GM12864 (cell line): Measurements from ENCODE around the gene TIRAP.
A peak's percentile ranks its signal among the peaks of the same experiment; 100 is the strongest.

ENCODE experiments used
- DNase-seq: peaks from one replicate; pipeline ENCODE4 v3.0.0-alpha.2; 2011; ENCODE audit warnings: low read depth
- H3K4me3 ChIP-seq: 2 replicates; pipeline ENCODE4 v1.5.1; 2011; ENCODE audit warnings: mild to moderate bottlenecking, low read depth, low read length, control low read depth
- CTCF ChIP-seq: IDR thresholded peaks from 2 replicates; pipeline ENCODE4 v1.5.1; 2011; ENCODE audit warnings: low read depth, mild to moderate bottlenecking, moderate library complexity, low read length, control low read depth, inconsistent platforms; ENCODE audit errors: missing control alignments

The TIRAP gene

GRCh38 chr11:126257144-126257543 lies 25.7 kb upstream of the TIRAP start:
- TF ChIP-seq CTCF, result no peak
- no peak overlapping the region for H3K4me3 ChIP-seq
- DNase-seq, result no peak

- no peak for TF ChIP-seq CTCF
- H3K4me3 ChIP-seq, result no peak overlapping the region
- DNase-seq, result no peak
These were observed 25.1 kb upstream of the TIRAP start for GRCh38 chr11:126257764-126258163.

- no peak overlapping the region for H3K4me3 ChIP-seq
- no peak for TF ChIP-seq CTCF
- no peak for DNase-seq
These were observed 20.7 kb upstream of the TIRAP start for GRCh38 chr11:126262216-126262615.

GRCh38 chr11:126263489-126263888 lies 19.4 kb upstream of the TIRAP start:
- no peak for TF ChIP-seq CTCF
- DNase-seq, result no peak
- no peak overlapping the region for H3K4me3 ChIP-seq

- TF ChIP-seq CTCF, result no peak
- no peak for DNase-seq
These were observed 17.1 kb upstream of the TIRAP start for GRCh38 chr11:126265811-126266210.

GRCh38 chr11:126267650-126268049 lies 15.2 kb upstream of the TIRAP start:
- DNase-seq, result no peak
- TF ChIP-seq CTCF, result no peak

More at GRCh38 chr11:126265811-126266210, 17.1 kb upstream of the TIRAP start:
- H3K4me3 ChIP-seq, result no peak overlapping the region

GRCh38 chr11:126268361-126268707 lies 14.6 kb upstream of the TIRAP start:
- H3K4me3 ChIP-seq, result peak overlapping the region; percentile 99
- no peak for DNase-seq
- TF ChIP-seq CTCF, result no peak

More at GRCh38 chr11:126267650-126268049, 15.2 kb upstream of the TIRAP start:
- H3K4me3 ChIP-seq, result peak overlapping the region; percentile 99
